ENCODE data around the gene PTOV1. TPM values are rescaled to one million over a fixed set of nuclear protein-coding genes. Genes with fewer than 3 reads are reported as not detected.

PTOV1 gene
- total and polyA plus RNA-seq, 2 of the 4 experiments (the other 2 are of a cell fraction) = 34.4 to 107 TPM

DNA sequence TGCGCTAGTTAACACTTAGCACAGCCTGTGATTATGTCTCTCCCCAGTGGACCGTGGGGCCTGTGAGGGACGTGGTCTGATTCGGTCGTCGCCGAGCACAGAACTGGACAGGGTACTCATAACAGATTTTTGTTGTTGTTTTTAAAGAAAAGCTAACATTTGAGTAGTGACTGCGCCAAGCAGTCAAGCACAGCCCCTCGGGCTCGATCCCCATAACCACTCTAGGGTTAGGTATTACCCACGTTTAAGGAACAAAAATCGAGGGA is 805 bp upstream of the PTOV1 start (continued):
- TF ChIP-seq, protein P1, sequence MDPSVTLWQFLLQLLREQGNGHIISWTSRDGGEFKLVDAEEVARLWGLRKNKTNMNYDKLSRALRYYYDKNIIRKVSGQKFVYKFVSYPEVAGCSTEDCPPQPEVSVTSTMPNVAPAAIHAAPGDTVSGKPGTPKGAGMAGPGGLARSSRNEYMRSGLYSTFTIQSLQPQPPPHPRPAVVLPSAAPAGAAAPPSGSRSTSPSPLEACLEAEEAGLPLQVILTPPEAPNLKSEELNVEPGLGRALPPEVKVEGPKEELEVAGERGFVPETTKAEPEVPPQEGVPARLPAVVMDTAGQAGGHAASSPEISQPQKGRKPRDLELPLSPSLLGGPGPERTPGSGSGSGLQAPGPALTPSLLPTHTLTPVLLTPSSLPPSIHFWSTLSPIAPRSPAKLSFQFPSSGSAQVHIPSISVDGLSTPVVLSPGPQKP (IDR thresholded peaks at IDR 0.05; ENCODE audit: borderline replicate concordance, low read depth, low read length) = no peak
- TF ChIP-seq MXI1 (IDR thresholded peaks at IDR 0.05; ENCODE audit: borderline replicate concordance, low read depth, low read length) = no peak
- TF ChIP-seq SMC3 (IDR thresholded peaks at IDR 0.05; ENCODE audit: low read depth, low read length) = no peak
- no peak for TF ChIP-seq RAD21 (IDR thresholded peaks at IDR 0.05; ENCODE audit: low read length)
